OCI-LY7 (cell line): ENCODE measurements around the gene MYBPC1.

Source experiments
- CTCF ChIP-seq: fragments of 200-600 bp; sonication (generic); conservative IDR thresholded peaks from 2 replicates; pipeline ENCODE4 v1.5.1; 2014; ENCODE audit warnings: mild to moderate bottlenecking, antibody characterized with exemption, low read length, moderate library complexity, mixed read lengths
- EZH2phosphoT487 ChIP-seq: fragments of 200-600 bp; sonication (generic); IDR thresholded peaks from 2 replicates; pipeline ENCODE4 v1.6.1; 2018; ENCODE audit warnings: low read depth, borderline replicate concordance, mild to moderate bottlenecking, mixed run types, antibody characterized with exemption, low read length, moderate library complexity, mixed read lengths

GRCh38 chr12:101648195-101648594 lies 53.4 kb downstream of the MYBPC1 start:
- no peak for TF ChIP-seq CTCF
- no peak for TF ChIP-seq EZH2phosphoT487
